ENCODE data around the gene RACK1.
"Not testable (repeated sequence)": the region's sequence is repeated elsewhere in the genome, so short reads cannot be mapped to it uniquely, and the experiment has no call there.

GRCh38 chr5:181283841-181284755 is 40.4 kb upstream of the RACK1 start:
- not testable (repeated sequence) for TF ChIP-seq FOSL1 (IDR thresholded peaks at IDR 0.05; ENCODE audit: insufficient read depth, low read depth, low read length); GTF2F1 (IDR thresholded peaks at IDR 0.05; ENCODE audit: borderline replicate concordance, low read depth, low read length)
